ENCODE data around the gene UXT.

UXT gene

GRCh38 chrX:47632666-47633065 is 26.3 kb downstream of the UXT start:
- no peak overlapping the region for H3K27ac ChIP-seq (ENCODE audit: low read depth, low read length)
- no peaks in the 10 kb centered on the region for H3K4me1 ChIP-seq (ENCODE audit: control insufficient read depth, insufficient read depth, low read length, unreplicated experiment)
- H3K36me3 ChIP-seq (ENCODE audit: insufficient read depth, low read length), result no peaks in the 10 kb centered on the region
- H3K79me2 ChIP-seq (ENCODE audit: control insufficient read depth, insufficient read depth, low read length, unreplicated experiment), result no peaks in the 10 kb centered on the region
- H2AFZ ChIP-seq (ENCODE audit: low read length, unreplicated experiment), result no peak overlapping the region
- H3K4me3 ChIP-seq (ENCODE audit: low read depth, low read length), result no peak overlapping the region
- no peaks in the 10 kb centered on the region for H3K27me3 ChIP-seq (ENCODE audit: insufficient read depth, low read length)

- Histone ChIP-seq H3K4me1 (ENCODE audit: control insufficient read depth, insufficient read depth, low read length, unreplicated experiment) (no peaks in the 10 kb centered on the region), H3K4me3 (ENCODE audit: low read depth, low read length) (no peak overlapping the region), H2AFZ (ENCODE audit: low read length, unreplicated experiment) (no peak overlapping the region), H3K27ac (ENCODE audit: low read depth, low read length) (no peak overlapping the region), H3K27me3 (ENCODE audit: insufficient read depth, low read length) (no peaks in the 10 kb centered on the region), H3K36me3 (ENCODE audit: insufficient read depth, low read length) (no peaks in the 10 kb centered on the region), H3K79me2 (ENCODE audit: control insufficient read depth, insufficient read depth, low read length, unreplicated experiment) (no peaks in the 10 kb centered on the region)
Observed at GRCh38 chrX:47631676-47632075, 27.3 kb downstream of the UXT start.

- no peaks in the 10 kb centered on the region for H3K27me3 ChIP-seq (ENCODE audit: insufficient read depth, low read length)
- no peaks in the 10 kb centered on the region for H3K4me1 ChIP-seq (ENCODE audit: control insufficient read depth, insufficient read depth, low read length, unreplicated experiment)
- no peak within 1 kb of the TSS for H3K4me3 ChIP-seq (ENCODE audit: low read depth, low read length)
- H3K79me2 ChIP-seq (ENCODE audit: control insufficient read depth, insufficient read depth, low read length, unreplicated experiment), result no peaks in the 10 kb centered on the region
- no peak within 1 kb of the TSS for H3K27ac ChIP-seq (ENCODE audit: low read depth, low read length)
- no peak within 1 kb of the TSS for H2AFZ ChIP-seq (ENCODE audit: low read length, unreplicated experiment)
- H3K36me3 ChIP-seq (ENCODE audit: insufficient read depth, low read length), result no peaks in the 10 kb centered on the region
Observed at GRCh38 chrX:47629419-47630200, 29.4 kb downstream of the UXT start, which contains the start of gene CFP. Gene CFP (minus strand): TSS chrX:47629930. CDS start chrX:47629844, 86 bp downstream.

- no peaks in the 10 kb centered on the region for H3K27me3 ChIP-seq (ENCODE audit: insufficient read depth, low read length)
- no peaks in the 10 kb centered on the region for H3K79me2 ChIP-seq (ENCODE audit: control insufficient read depth, insufficient read depth, low read length, unreplicated experiment)
- H3K36me3 ChIP-seq (ENCODE audit: insufficient read depth, low read length), result no peaks in the 10 kb centered on the region
- H3K27ac ChIP-seq (ENCODE audit: low read depth, low read length), result no peak overlapping the region
- no peak overlapping the region for H2AFZ ChIP-seq (ENCODE audit: low read length, unreplicated experiment)
- no peaks in the 10 kb centered on the region for H3K4me1 ChIP-seq (ENCODE audit: control insufficient read depth, insufficient read depth, low read length, unreplicated experiment)
- H3K4me3 ChIP-seq (ENCODE audit: low read depth, low read length), result no peak overlapping the region
Observed at GRCh38 chrX:47628982-47629381, 30.0 kb downstream of the UXT start.

GRCh38 chrX:47625365-47625764 is 33.6 kb downstream of the UXT start:
- H3K4me3 ChIP-seq (ENCODE audit: low read depth, low read length), result no peak overlapping the region
- no peaks in the 10 kb centered on the region for H3K36me3 ChIP-seq (ENCODE audit: insufficient read depth, low read length)
- H3K27me3 ChIP-seq (ENCODE audit: insufficient read depth, low read length), result no peaks in the 10 kb centered on the region
- no peak overlapping the region for H3K27ac ChIP-seq (ENCODE audit: low read depth, low read length)
- H2AFZ ChIP-seq (ENCODE audit: low read length, unreplicated experiment), result no peak overlapping the region
- H3K4me1 ChIP-seq (ENCODE audit: control insufficient read depth, insufficient read depth, low read length, unreplicated experiment), result no peaks in the 10 kb centered on the region
- H3K79me2 ChIP-seq (ENCODE audit: control insufficient read depth, insufficient read depth, low read length, unreplicated experiment), result no peaks in the 10 kb centered on the region

GRCh38 chrX:47623540-47624027 is 35.4 kb downstream of the UXT start:
- H3K79me2 ChIP-seq (ENCODE audit: control insufficient read depth, insufficient read depth, low read length, unreplicated experiment), result no peaks in the 10 kb centered on the region
- H3K36me3 ChIP-seq (ENCODE audit: insufficient read depth, low read length), result no peaks in the 10 kb centered on the region
- no peaks in the 10 kb centered on the region for H3K27me3 ChIP-seq (ENCODE audit: insufficient read depth, low read length)
- H2AFZ ChIP-seq (ENCODE audit: low read length, unreplicated experiment), result no peak overlapping the region
- no peak overlapping the region for H3K27ac ChIP-seq (ENCODE audit: low read depth, low read length)
- peak overlapping the region; percentile 7 for H3K4me3 ChIP-seq (ENCODE audit: low read depth, low read length)
- no peaks in the 10 kb centered on the region for H3K4me1 ChIP-seq (ENCODE audit: control insufficient read depth, insufficient read depth, low read length, unreplicated experiment)

GRCh38 chrX:47621851-47622250 is 37.1 kb downstream of the UXT start:
- H3K27ac ChIP-seq (ENCODE audit: low read depth, low read length), result no peak overlapping the region
- no peaks in the 10 kb centered on the region for H3K4me1 ChIP-seq (ENCODE audit: control insufficient read depth, insufficient read depth, low read length, unreplicated experiment)
- H3K4me3 ChIP-seq (ENCODE audit: low read depth, low read length), result no peak overlapping the region
- H3K79me2 ChIP-seq (ENCODE audit: control insufficient read depth, insufficient read depth, low read length, unreplicated experiment), result no peaks in the 10 kb centered on the region
- H3K36me3 ChIP-seq (ENCODE audit: insufficient read depth, low read length), result no peaks in the 10 kb centered on the region
- no peak overlapping the region for H2AFZ ChIP-seq (ENCODE audit: low read length, unreplicated experiment)
- H3K27me3 ChIP-seq (ENCODE audit: insufficient read depth, low read length), result no peaks in the 10 kb centered on the region

GRCh38 chrX:47620303-47620685 is 38.7 kb downstream of the UXT start:
- Histone ChIP-seq H3K27me3 (ENCODE audit: insufficient read depth, low read length) (no peaks in the 10 kb centered on the region), H3K4me1 (ENCODE audit: control insufficient read depth, insufficient read depth, low read length, unreplicated experiment) (no peaks in the 10 kb centered on the region), H3K4me3 (ENCODE audit: low read depth, low read length) (no peak overlapping the region), H3K36me3 (ENCODE audit: insufficient read depth, low read length) (no peaks in the 10 kb centered on the region), H2AFZ (ENCODE audit: low read length, unreplicated experiment) (no peak overlapping the region), H3K79me2 (ENCODE audit: control insufficient read depth, insufficient read depth, low read length, unreplicated experiment) (no peaks in the 10 kb centered on the region), H3K27ac (ENCODE audit: low read depth, low read length) (no peak overlapping the region)

- no peak within 1 kb of the TSS for H2AFZ ChIP-seq (ENCODE audit: low read length, unreplicated experiment)
- H3K79me2 ChIP-seq (ENCODE audit: control insufficient read depth, insufficient read depth, low read length, unreplicated experiment), result no peaks in the 10 kb centered on the region
- H3K27ac ChIP-seq (ENCODE audit: low read depth, low read length), result no peak within 1 kb of the TSS
- H3K4me1 ChIP-seq (ENCODE audit: control insufficient read depth, insufficient read depth, low read length, unreplicated experiment), result no peaks in the 10 kb centered on the region
- no peaks in the 10 kb centered on the region for H3K27me3 ChIP-seq (ENCODE audit: insufficient read depth, low read length)
- no peaks in the 10 kb centered on the region for H3K36me3 ChIP-seq (ENCODE audit: insufficient read depth, low read length)
- peak within 1 kb of the TSS; percentile 47; the same call in 1 of the 2 replicates for H3K4me3 ChIP-seq (ENCODE audit: low read depth, low read length)
Observed at GRCh38 chrX:47619486-47620302, 39.3 kb downstream of the UXT start, which contains the start of gene SYN1. Gene SYN1 (minus strand): TSS chrX:47619857. CDS start chrX:47619728, 129 bp downstream.

GRCh38 chrX:47618923-47619485 is 40.0 kb downstream of the UXT start:
- Histone ChIP-seq H3K36me3 (ENCODE audit: insufficient read depth, low read length) (no peaks in the 10 kb centered on the region), H3K4me3 (ENCODE audit: low read depth, low read length) (0 out of 2 replicates have a peak overlapping the region, but pooled peaks have one; percentile 47), H3K79me2 (ENCODE audit: control insufficient read depth, insufficient read depth, low read length, unreplicated experiment) (no peaks in the 10 kb centered on the region), H2AFZ (ENCODE audit: low read length, unreplicated experiment) (no peak overlapping the region), H3K4me1 (ENCODE audit: control insufficient read depth, insufficient read depth, low read length, unreplicated experiment) (no peaks in the 10 kb centered on the region), H3K27me3 (ENCODE audit: insufficient read depth, low read length) (no peaks in the 10 kb centered on the region), H3K27ac (ENCODE audit: low read depth, low read length) (no peak overlapping the region)
